ENCODE results near the gene RAPGEF1.
"Not testable (repeated sequence)": the region's sequence is repeated elsewhere in the genome, so short reads cannot be mapped to it uniquely, and the experiment has no call there.

The RAPGEF1 gene

DNA sequence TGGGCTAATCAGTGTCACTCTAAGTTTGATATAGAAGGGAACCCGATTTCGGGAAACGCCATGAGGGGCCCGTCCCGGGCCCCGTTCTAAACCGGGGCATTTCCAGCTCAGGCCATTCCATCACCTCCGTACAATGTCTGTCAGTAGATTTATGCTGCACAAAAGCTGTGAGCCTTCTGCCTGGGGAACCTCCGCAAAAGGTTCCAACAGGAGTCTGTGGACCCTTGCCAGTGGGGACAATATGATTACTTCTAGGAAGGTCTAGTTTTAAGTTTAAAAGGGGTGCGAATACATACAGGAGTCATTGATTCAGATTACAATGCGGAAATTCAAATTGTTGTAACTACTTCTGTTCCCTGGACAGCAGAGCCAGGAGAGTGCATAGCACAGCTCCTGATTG lies 57.6 kb downstream of the RAPGEF1 start:
- H3K4me2 ChIP-seq (ENCODE audit: low read depth, low read length): no peak overlapping the region
- H3K27me3 ChIP-seq (replicated peaks; ENCODE audit: insufficient read depth, low read length): no peaks in the 10 kb centered on the region
- H3K27ac ChIP-seq (ENCODE audit: low read length): no peak overlapping the region
- H3K9me3 ChIP-seq (replicated peaks; ENCODE audit: insufficient read depth, low read length): no peaks in the 10 kb centered on the region
- H4K20me1 ChIP-seq (ENCODE audit: insufficient read depth, low read length): no peaks in the 10 kb centered on the region; the same call in 1 of the 2 replicates
- H3K4me1 ChIP-seq (ENCODE audit: low read length): peaks cover 28% of the 10 kb centered on the region
- no peaks in the 10 kb centered on the region for H3K9me2 ChIP-seq (replicated peaks; ENCODE audit: insufficient read depth, low read length)
- no peak for DNase-seq
- no peaks in the 10 kb centered on the region for H3K36me3 ChIP-seq (replicated peaks; ENCODE audit: insufficient read depth, low read length)
- TF ChIP-seq, protein P1, sequence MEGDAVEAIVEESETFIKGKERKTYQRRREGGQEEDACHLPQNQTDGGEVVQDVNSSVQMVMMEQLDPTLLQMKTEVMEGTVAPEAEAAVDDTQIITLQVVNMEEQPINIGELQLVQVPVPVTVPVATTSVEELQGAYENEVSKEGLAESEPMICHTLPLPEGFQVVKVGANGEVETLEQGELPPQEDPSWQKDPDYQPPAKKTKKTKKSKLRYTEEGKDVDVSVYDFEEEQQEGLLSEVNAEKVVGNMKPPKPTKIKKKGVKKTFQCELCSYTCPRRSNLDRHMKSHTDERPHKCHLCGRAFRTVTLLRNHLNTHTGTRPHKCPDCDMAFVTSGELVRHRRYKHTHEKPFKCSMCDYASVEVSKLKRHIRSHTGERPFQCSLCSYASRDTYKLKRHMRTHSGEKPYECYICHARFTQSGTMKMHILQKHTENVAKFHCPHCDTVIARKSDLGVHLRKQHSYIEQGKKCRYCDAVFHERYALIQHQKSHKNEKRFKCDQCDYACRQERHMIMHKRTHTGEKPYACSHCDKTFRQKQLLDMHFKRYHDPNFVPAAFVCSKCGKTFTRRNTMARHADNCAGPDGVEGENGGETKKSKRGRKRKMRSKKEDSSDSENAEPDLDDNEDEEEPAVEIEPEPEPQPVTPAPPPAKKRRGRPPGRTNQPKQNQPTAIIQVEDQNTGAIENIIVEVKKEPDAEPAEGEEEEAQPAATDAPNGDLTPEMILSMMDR (IDR thresholded peaks at IDR 0.05; ENCODE audit: low read length): no peak
- TF ChIP-seq EZH2 (optimal IDR thresholded peaks at IDR 0.05; ENCODE audit: low read depth, low read length): no peak
- no peak for TF ChIP-seq EZH2phosphoT487 (IDR thresholded peaks at IDR 0.05; ENCODE audit: low read length)
- H3K4me3 ChIP-seq (ENCODE audit: low read length): no peak overlapping the region
- H3K9ac ChIP-seq (ENCODE audit: low read length): no peak overlapping the region
- H3K79me2 ChIP-seq (ENCODE audit: low read length): peaks cover 80% of the 10 kb centered on the region
- no peak overlapping the region for H2AFZ ChIP-seq (ENCODE audit: low read length)
- H3F3A ChIP-seq (ENCODE audit: insufficient read depth, low read length): peaks cover 29% of the 10 kb centered on the region

DNA sequence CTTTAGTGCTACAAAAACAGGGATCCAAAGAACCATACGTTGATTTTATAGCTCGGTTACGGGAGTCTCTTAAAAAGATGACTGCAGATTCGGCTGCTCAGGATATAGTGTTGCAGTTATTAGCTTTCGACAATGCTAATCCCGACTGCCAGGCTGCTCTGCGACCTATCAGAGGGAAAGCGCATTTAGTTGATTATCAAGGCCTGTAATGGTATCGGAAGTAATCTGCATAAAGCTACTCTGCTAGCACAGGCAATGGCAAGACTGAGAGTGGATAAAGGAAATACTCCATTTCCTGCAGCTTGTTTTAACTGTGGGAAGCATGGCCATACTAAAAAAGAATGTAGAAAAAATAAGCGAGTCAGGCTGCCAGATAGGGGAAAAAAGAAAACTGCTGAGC lies 58.0 kb downstream of the RAPGEF1 start:
- peaks cover 80% of the 10 kb centered on the region for H3K79me2 ChIP-seq (ENCODE audit: low read length)
- not testable (repeated sequence) for H3K9me2 ChIP-seq (replicated peaks; ENCODE audit: insufficient read depth, low read length); H3K9me3 ChIP-seq (replicated peaks; ENCODE audit: insufficient read depth, low read length); H3K27me3 ChIP-seq (replicated peaks; ENCODE audit: insufficient read depth, low read length); H4K20me1 ChIP-seq (ENCODE audit: insufficient read depth, low read length); H3K9ac ChIP-seq (ENCODE audit: low read length); H2AFZ ChIP-seq (ENCODE audit: low read length); H3K4me3 ChIP-seq (ENCODE audit: low read length); H3K27ac ChIP-seq (ENCODE audit: low read length); DNase-seq; H3K36me3 ChIP-seq (replicated peaks; ENCODE audit: insufficient read depth, low read length); H3K4me2 ChIP-seq (ENCODE audit: low read depth, low read length)
- H3F3A ChIP-seq (ENCODE audit: insufficient read depth, low read length): peaks cover 33% of the 10 kb centered on the region
- peaks cover 32% of the 10 kb centered on the region for H3K4me1 ChIP-seq (ENCODE audit: low read length)

DNA sequence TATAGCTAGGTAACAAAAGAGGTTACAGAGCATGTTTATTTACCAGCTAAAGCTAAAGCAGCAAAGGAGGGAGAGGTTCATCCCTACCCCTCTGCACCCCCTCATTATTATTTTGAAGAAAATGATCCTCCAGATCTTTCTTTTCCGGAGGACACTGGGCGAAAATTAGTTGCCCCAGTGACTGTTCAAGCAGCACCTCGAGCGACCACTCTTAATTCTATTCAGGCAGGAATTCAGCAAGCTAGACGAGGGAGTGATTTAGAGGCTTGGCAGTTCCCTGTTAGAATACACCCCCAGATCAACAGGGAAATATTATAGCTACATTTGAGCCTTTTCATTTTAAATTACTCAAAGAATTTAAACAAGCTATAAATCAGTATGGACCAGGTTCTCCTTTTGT lies 58.8 kb downstream of the RAPGEF1 start:
- H3K9me2 ChIP-seq (replicated peaks; ENCODE audit: insufficient read depth, low read length); H3K4me3 ChIP-seq (ENCODE audit: low read length); H3K27me3 ChIP-seq (replicated peaks; ENCODE audit: insufficient read depth, low read length); H3K36me3 ChIP-seq (replicated peaks; ENCODE audit: insufficient read depth, low read length); H2AFZ ChIP-seq (ENCODE audit: low read length); DNase-seq; H3K27ac ChIP-seq (ENCODE audit: low read length); H3K9ac ChIP-seq (ENCODE audit: low read length); H3K9me3 ChIP-seq (replicated peaks; ENCODE audit: insufficient read depth, low read length); H3K4me2 ChIP-seq (ENCODE audit: low read depth, low read length); H4K20me1 ChIP-seq (ENCODE audit: insufficient read depth, low read length): not testable (repeated sequence)
- peaks cover 39% of the 10 kb centered on the region for H3K4me1 ChIP-seq (ENCODE audit: low read length)
- peaks cover 78% of the 10 kb centered on the region for H3K79me2 ChIP-seq (ENCODE audit: low read length)
- H3F3A ChIP-seq (ENCODE audit: insufficient read depth, low read length): peaks cover 40% of the 10 kb centered on the region

DNA sequence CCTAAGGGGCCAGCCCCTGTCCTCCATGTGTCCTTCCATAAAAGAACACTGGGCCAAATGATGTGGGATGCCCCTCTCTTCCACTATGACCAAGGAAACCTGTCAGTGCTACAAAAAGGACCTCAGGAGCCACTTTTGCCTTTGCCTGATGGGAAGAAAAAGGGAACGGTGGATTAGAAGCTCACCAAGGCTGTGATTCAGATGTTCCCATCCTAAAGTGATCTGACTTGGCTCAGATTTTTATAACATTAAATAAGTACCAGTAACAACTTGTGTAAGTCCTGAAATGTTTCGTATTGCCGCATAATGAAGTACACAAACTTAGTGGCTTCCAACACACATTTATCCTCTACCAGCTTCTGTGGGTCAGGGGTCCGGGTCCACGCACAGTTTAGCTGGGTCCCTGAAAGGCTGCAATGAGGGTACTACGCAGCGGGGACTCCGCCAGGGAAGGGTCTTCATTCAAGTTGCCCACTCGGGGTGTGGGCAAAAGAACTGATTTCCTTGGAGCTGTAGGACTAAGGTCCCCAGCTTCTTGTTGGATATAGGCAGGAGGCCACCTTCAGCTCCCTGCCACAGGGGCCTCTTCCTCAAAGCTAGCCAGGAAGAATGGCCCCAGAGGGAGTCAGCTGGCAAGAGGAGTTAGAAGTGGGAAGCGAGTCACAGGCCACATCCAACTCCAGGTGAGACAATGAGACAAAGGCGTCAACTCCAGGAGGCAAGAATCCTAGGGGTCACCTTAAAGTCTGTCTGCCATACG lies 60.4 kb downstream of the RAPGEF1 start:
- no peaks in the 10 kb centered on the region for H3K9me3 ChIP-seq (replicated peaks; ENCODE audit: insufficient read depth, low read length)
- peak overlapping the region; percentile 34; the same call in 1 of the 2 replicates for H3K4me3 ChIP-seq (ENCODE audit: low read length)
- peaks cover 45% of the 10 kb centered on the region for H3F3A ChIP-seq (ENCODE audit: insufficient read depth, low read length)
- no peaks in the 10 kb centered on the region for H3K36me3 ChIP-seq (replicated peaks; ENCODE audit: insufficient read depth, low read length)
- peaks cover 50% of the 10 kb centered on the region for H3K4me1 ChIP-seq (ENCODE audit: low read length)
- no peak overlapping the region for H2AFZ ChIP-seq (ENCODE audit: low read length)
- peak overlapping the region; percentile 99 for H3K27ac ChIP-seq (ENCODE audit: low read length)
- H3K9ac ChIP-seq (ENCODE audit: low read length): peak overlapping the region; percentile 92
- no peaks in the 10 kb centered on the region for H4K20me1 ChIP-seq (ENCODE audit: insufficient read depth, low read length)
- H3K9me2 ChIP-seq (replicated peaks; ENCODE audit: insufficient read depth, low read length): no peaks in the 10 kb centered on the region
- DNase-seq: no peak
- no peak for TF ChIP-seq EZH2phosphoT487 (IDR thresholded peaks at IDR 0.05; ENCODE audit: low read length)
- no peaks in the 10 kb centered on the region for H3K27me3 ChIP-seq (replicated peaks; ENCODE audit: insufficient read depth, low read length)
- peak overlapping the region; percentile 93 for H3K4me2 ChIP-seq (ENCODE audit: low read depth, low read length)
- H3K79me2 ChIP-seq (ENCODE audit: low read length): peaks cover 81% of the 10 kb centered on the region
